GM12872 (cell line): ENCODE results near the gene PHYKPL.

ENCODE experiments used
- TF ChIP-seq, protein P1 (sequence below): IDR thresholded peaks from 3 replicates; pipeline ENCODE4 v1.5.1; 2011; ENCODE audit warnings: low read depth, mild to moderate bottlenecking, low read length, moderate library complexity; ENCODE audit not compliant: insufficient read depth

Gene PHYKPL

DNA sequence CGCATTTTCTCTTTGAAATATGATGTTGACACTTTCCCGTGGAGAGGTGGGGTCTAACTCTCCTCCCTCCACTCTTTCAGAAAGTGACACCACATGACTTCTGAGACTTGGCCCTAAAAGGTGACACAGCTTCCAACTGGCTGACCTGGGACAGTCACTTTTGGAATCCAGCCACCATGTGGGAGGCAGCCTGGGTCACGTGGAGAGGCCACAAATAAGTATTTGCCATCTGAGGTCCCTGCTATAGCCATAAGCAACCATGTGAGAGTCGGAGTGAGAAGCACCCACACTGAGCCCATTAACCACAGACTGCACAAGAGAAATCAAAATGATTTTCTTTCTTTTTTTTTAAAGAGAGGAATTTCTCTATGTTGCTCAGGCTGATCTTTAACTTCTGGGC, 4.1 kb upstream of the PHYKPL start:
- TF ChIP-seq, protein P1, sequence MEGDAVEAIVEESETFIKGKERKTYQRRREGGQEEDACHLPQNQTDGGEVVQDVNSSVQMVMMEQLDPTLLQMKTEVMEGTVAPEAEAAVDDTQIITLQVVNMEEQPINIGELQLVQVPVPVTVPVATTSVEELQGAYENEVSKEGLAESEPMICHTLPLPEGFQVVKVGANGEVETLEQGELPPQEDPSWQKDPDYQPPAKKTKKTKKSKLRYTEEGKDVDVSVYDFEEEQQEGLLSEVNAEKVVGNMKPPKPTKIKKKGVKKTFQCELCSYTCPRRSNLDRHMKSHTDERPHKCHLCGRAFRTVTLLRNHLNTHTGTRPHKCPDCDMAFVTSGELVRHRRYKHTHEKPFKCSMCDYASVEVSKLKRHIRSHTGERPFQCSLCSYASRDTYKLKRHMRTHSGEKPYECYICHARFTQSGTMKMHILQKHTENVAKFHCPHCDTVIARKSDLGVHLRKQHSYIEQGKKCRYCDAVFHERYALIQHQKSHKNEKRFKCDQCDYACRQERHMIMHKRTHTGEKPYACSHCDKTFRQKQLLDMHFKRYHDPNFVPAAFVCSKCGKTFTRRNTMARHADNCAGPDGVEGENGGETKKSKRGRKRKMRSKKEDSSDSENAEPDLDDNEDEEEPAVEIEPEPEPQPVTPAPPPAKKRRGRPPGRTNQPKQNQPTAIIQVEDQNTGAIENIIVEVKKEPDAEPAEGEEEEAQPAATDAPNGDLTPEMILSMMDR: no peak

DNA sequence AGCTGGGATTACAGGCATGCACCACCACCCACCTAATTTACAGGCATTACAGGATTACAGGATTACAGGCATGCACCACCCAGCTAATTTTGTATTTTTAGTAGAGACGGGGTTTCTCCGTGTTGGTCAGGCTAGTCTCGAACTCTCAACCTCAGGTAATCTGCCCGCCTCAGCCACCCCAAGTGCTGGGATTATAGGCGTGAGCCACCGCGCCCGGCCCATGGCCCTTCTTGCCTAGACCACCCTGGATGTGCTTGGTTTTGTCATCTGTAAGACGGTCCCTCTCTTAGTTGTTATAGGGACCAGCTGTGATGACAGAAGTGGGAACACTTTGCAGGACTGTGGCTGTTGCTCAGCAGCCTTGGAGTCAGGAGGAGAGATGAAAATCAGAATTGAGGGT, 3.5 kb upstream of the PHYKPL start:
- TF ChIP-seq, protein P1: no peak

DNA sequence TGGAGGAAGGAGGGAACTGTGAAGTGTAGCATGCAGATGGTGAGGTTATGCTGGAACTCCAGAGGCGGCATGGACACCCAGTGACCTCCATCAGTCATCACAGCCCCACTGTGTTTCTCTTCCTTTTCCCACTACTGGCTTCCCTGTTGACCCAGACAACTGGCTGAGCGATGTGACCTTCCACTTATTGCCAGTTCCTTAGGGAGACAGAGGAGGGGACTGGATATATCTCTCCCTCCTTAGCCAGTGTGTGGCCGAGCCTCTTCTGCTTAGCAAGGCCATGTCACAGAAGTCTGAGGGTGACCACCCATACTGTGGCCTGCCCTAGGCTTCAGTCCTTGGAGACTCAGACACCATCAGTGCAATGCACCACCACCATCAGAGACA, 3.0 kb upstream of the PHYKPL start:
- TF ChIP-seq, protein P1: no peak

DNA sequence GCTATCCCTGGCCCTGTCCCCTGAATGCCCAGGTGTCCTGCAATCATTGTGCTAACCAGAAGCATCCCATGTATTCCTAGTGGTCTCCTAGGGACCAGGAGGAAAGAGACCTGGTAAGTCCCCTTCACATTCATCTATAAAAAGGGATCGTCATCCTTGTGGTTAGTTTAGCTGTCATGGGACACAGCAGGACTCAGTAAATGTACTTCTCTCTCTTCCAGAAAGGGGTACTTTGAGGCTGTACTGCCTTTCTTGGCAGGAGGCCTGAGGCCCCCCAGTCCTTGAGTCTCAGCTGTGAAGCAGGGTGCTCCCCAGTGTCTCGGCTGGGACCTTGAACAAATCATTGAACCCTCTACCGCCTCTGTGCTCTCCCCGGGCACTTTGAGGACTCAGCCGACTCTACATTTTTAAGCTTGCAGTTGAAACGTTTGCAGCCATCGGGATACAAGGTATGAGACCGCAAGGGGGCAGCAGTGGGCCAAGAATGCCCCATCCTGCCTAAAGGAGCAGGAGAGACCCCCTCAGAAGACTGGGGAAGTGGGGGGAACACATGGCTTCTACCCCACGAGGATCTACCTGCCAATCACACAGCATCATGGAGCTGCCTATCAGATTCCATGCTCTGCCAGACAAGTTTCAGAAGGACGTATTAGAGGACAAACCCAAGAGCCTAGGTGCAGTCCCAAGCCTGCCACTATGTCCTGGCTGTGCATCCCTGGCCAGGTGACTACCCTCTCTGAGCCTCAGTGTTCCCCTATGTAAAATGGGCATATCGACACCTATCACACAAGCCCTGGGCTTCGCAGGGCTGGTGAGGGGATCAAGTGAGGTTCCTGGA, 2.4 kb upstream of the PHYKPL start:
- TF ChIP-seq, protein P1: peak; percentile 86

DNA sequence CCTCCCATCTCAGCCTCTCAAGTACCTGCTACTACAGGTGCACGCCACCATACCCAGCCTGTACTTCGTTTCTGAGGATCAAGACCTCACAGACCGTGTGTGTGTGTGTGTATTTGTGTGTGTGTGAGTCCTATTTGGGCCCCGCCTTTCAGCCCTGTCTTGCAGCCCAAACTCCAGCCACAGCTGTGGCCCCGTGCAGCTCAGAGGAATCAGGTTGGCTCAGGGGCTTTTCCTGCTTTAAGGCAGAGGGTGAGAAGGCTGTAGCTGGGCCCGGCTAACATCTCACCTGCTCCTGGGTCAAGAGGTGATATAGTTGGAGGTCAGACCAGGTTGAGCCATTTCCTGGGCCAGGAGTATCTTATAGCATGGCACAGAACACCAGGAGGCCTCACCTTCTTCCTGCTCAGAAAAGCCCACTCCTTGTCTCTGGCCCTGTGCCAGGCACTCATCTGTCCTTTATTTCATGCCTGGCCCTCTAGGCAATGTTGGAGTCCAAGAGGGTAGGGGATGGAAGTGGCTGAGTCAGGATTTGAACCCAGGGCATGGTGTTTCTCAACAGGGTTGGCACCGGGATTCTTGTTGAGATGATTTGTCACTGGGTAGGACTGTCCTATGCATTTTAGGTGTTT, 1.6 kb upstream of the PHYKPL start:
- TF ChIP-seq, protein P1: no peak

DNA sequence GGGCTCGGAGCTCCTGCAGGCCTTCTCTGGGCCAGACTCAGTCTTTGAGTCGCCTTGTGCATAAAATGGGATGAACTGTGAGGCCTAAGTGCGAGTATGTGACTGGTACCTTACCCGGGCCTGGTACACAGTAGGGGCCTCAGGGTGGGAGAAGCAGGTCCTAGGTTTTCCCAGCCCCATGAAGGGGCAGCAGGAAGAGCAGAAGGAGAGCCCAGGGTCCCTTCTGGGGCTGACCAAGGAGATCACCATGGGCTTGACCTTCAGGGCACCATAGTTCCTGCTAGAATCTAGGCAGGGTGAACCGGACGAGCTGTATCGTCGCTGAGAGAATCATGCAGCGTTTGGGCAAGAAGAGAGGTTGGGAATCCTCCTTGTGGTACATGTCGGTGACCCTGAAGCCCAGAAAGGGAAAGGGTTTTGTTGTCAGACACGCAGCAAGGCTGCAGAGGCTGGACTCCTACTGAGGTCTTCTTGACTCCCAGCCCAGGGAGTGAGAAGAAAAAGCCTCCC, 373 bp upstream of the PHYKPL start:
- TF ChIP-seq, protein P1: no peak

DNA sequence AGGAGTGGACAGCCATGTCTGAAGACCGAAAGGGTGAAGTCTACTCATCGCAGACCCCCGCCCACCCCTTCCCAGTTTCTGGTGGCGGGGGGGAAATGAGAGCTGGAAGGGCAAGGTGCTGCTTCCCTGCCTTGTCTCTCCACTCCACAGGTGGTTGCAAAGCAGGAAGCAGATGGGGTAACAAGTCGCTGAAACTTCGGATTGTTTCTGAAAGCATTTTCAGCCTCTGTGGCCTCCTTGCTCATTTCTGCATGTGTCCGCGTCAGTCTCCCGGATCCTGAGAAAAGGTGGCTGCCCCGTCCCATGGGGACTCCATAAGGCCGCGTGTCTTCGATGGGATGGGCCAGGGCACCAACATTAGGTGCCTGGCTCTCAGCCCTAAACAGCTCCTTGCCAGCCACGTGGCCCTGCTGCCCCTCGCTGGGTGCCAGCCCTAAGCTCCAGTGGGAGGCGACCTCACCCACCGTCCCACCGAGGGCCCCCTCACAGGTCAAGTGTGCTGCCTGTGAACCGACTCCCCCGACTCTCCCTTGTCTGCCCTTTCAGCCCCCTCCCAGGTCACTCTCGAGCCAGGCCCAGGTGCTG, 971 bp downstream of the PHYKPL start:
- TF ChIP-seq, protein P1: no peak
